Measurements from ENCODE around the gene FANCC. TPM values are rescaled to one million over a fixed set of nuclear protein-coding genes. Genes with fewer than 3 reads are reported as not detected.

Gene FANCC
- total and polyA plus RNA-seq, 2 of the 8 experiments (the other 6 are each of a cell fraction or from before 2014, with no cell fraction given) = 7.8 to 15.2 TPM

DNA sequence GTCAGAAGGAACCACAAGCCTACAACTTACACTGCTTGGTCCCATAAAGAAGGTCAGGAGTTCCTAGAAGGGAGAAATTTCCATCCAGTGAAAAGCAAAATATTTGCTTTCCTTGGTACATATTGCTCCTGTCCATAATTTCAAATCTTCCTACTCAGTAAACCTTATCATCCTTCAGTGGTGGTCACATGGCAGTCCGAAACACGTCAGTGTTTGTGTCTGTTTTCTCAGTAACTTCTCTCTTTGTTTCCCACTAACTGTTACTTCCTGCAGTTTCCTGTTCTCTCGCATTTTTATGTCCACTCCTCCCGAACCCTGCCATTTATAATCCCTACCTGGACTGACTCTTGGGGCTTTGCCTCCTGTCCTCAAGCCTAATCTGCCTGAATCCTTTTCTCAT lies 129.1 kb downstream of the FANCC start:
- Histone ChIP-seq H2AK5ac (ENCODE audit: low read depth, low read length) (no peak overlapping the region), H3K14ac (ENCODE audit: insufficient read length) (no peak overlapping the region), H4K20me1 (replicated peaks in 1 of 2; ENCODE audit: control insufficient read depth in 1 of 2, insufficient read depth in 2 of 2, low read length in 2 of 2) (no peaks in the 10 kb centered on the region), H2BK120ac (replicated peaks; ENCODE audit: low read depth, low read length) (no peak overlapping the region), H3K79me1 (ENCODE audit: low read depth, low read length) (no peaks in the 10 kb centered on the region), H2BK5ac (ENCODE audit: low read depth, low read length) (no peak overlapping the region), H3K18ac (ENCODE audit: extremely low read depth, low read length) (no peak overlapping the region), H3K4me3 (ENCODE audit: extremely low read depth in 1 of 4, insufficient read depth in 2 of 4, low read depth in 3 of 4, low read length in 4 of 4) (no peak overlapping the region), H3K27me3 (replicated peaks in 1 of 4; ENCODE audit: control insufficient read depth in 3 of 4, extremely low read depth in 1 of 4, insufficient read depth in 3 of 4, low read length in 3 of 4) (no peaks in the 10 kb centered on the region), H3K56ac (replicated peaks; ENCODE audit: insufficient read length, low read depth, low read length) (no peak overlapping the region), H2BK15ac (ENCODE audit: low read length) (no peak overlapping the region), H4K5ac (ENCODE audit: insufficient read length, low read depth, low read length) (no peak overlapping the region), H3K4ac (replicated peaks; ENCODE audit: insufficient read length, low read depth, low read length) (no peak overlapping the region), H2AFZ (ENCODE audit: low read length) (no peak overlapping the region), H3K27ac (ENCODE audit: low read depth, low read length) (no peak overlapping the region), H4K91ac (replicated peaks; ENCODE audit: insufficient read length, low read length) (no peak overlapping the region), H3K4me2 (ENCODE audit: insufficient read depth in 1 of 2, low read depth in 2 of 2, low read length in 2 of 2) (no peak overlapping the region), H3K36me3 (ENCODE audit: control insufficient read depth in 2 of 4, insufficient read depth in 4 of 4, low read length in 3 of 4) (no peaks in the 10 kb centered on the region), H2BK12ac (ENCODE audit: low read depth, low read length) (no peak overlapping the region), H3K9ac (replicated peaks in 1 of 4; ENCODE audit: extremely low read depth in 1 of 4, low read depth in 3 of 4, low read length in 3 of 4) (no peak overlapping the region), H3K23ac (ENCODE audit: insufficient read length) (no peak overlapping the region), H3K79me2 (ENCODE audit: control insufficient read depth in 1 of 2, insufficient read depth in 2 of 2, low read length in 2 of 2) (no peaks in the 10 kb centered on the region), H2BK20ac (ENCODE audit: low read length) (no peak overlapping the region), H4K8ac (ENCODE audit: extremely low read depth, insufficient read depth, low read length) (no peak overlapping the region), H3K23me2 (ENCODE audit: low read depth, low read length) (no peaks in the 10 kb centered on the region), H3K9me3 (ENCODE audit: insufficient read depth in 2 of 2, low read depth in 1 of 2, low read length in 1 of 2) (no peaks in the 10 kb centered on the region), H3K4me1 (replicated peaks in 1 of 4; ENCODE audit: control insufficient read depth in 3 of 4, insufficient read depth in 4 of 4, low read length in 3 of 4) (peaks cover 0 to 2% (median 2%) of the 10 kb centered on the region in 4 experiments; a peak in 5 of 7 replicates)
- ChIA-PET CTCF (ENCODE audit: partially characterized antibody) (interaction anchor here (0.6 to 1.0 kb wide), 2 partner anchors 88 to 1029 kb away, joined by 3 read pairs; no protein-coding TSS in a partner anchor), POLR2A (ENCODE audit: partially characterized antibody) (no interaction called here)
- no peak for DNase-seq (ENCODE audit: low read depth in 1 of 2, low spot score in 2 of 2)
- TF ChIP-seq SRF (IDR thresholded peaks at IDR 0.05; ENCODE audit: low read depth, low read length) (no peak), TEAD4 (IDR thresholded peaks at IDR 0.05; ENCODE audit: low read depth, low read length) (no peak), SAP30 (IDR thresholded peaks at IDR 0.05; ENCODE audit: insufficient read depth, insufficient replicate concordance, low read length) (no peak), CHD1 (IDR thresholded peaks at IDR 0.05; ENCODE audit: low read depth, low read length) (no peak), PHF8 (conservative IDR thresholded peaks at IDR 0.05; ENCODE audit: low read depth, low read length) (no peak), CREB1 (IDR thresholded peaks at IDR 0.05) (no peak), HDAC6 (IDR thresholded peaks at IDR 0.05; ENCODE audit: low read depth, low read length) (no peak), BACH1 (IDR thresholded peaks at IDR 0.05; ENCODE audit: low read length) (no peak), FOSL1 (IDR thresholded peaks at IDR 0.05; ENCODE audit: insufficient read depth, low read depth, low read length) (no peak), CEBPB (IDR thresholded peaks at IDR 0.05; ENCODE audit: low read depth, low read length) (no peak)
- TF ChIP-seq, protein P1, sequence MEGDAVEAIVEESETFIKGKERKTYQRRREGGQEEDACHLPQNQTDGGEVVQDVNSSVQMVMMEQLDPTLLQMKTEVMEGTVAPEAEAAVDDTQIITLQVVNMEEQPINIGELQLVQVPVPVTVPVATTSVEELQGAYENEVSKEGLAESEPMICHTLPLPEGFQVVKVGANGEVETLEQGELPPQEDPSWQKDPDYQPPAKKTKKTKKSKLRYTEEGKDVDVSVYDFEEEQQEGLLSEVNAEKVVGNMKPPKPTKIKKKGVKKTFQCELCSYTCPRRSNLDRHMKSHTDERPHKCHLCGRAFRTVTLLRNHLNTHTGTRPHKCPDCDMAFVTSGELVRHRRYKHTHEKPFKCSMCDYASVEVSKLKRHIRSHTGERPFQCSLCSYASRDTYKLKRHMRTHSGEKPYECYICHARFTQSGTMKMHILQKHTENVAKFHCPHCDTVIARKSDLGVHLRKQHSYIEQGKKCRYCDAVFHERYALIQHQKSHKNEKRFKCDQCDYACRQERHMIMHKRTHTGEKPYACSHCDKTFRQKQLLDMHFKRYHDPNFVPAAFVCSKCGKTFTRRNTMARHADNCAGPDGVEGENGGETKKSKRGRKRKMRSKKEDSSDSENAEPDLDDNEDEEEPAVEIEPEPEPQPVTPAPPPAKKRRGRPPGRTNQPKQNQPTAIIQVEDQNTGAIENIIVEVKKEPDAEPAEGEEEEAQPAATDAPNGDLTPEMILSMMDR (IDR thresholded peaks at IDR 0.05; ENCODE audit: control extremely low read depth in 1 of 3, insufficient read depth in 1 of 3, low read depth in 1 of 3, low read length in 3 of 3) = no peak
- FAIRE-seq = no peak
- 82% methylated on average over 4 of the region's 4 CpGs; no CpG with 5 or more reads in 1 of the 2 experiments for WGBS, 2 experiments (ENCODE audit: extremely low coverage in 1 of 2, insufficient coverage in 1 of 2, insufficient read length in 1 of 2, insufficient replicate concordance in 2 of 2, low coverage in 1 of 2, low lambda C conversion rate in 2 of 2, missing lambda C conversion rate in 1 of 2)
